ENCODE results near the gene SSBP3.

Gene SSBP3

DNA sequence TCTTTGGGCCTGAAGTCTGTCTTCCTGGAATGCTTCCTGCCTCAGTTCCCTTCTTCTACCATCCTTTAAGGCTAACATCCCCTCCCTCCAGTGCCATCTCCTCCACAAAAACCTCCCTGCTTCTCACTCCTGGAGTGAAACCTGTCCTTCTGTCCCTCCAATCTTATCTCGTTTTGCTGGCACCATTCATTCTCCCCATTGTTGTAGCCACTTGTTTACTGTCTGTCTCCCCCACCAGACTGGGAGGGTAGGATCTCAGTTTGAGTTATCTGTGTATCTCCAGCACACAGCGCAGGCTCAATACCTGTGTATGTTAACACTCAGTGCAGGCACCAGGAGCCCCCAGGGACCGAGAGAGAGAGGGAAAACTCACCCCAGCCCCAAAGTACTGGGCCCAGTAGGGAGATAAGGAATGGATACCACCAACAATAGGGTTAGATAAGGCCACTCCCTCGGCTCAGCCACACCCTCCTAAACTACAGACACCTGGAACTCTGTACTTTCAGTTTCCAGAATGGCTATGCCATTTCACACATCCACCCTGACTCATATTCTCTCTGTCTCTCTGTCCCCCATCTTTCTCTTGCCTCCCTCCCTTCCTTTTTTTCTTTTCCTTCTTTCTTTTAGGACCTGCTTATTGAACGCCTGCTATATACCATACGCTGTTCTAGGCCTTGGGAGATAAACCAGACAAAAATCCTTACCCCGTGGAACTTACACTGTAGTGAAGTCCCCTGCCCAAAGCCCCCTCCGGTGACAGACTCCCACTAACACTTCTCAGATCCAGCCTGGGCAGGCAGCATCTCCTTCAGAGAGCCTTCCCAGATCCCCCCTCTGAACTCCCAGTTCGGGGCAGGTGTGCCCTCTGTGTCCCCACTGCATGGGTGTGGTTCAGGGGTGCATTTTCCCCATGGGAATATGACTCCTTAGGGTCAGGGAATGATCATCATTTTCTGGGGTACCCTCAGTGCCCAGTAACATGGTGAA, 3.3 kb upstream of the SSBP3 start:
- DNase-seq (ENCODE audit: low read depth, low spot score), result no peak

DNA sequence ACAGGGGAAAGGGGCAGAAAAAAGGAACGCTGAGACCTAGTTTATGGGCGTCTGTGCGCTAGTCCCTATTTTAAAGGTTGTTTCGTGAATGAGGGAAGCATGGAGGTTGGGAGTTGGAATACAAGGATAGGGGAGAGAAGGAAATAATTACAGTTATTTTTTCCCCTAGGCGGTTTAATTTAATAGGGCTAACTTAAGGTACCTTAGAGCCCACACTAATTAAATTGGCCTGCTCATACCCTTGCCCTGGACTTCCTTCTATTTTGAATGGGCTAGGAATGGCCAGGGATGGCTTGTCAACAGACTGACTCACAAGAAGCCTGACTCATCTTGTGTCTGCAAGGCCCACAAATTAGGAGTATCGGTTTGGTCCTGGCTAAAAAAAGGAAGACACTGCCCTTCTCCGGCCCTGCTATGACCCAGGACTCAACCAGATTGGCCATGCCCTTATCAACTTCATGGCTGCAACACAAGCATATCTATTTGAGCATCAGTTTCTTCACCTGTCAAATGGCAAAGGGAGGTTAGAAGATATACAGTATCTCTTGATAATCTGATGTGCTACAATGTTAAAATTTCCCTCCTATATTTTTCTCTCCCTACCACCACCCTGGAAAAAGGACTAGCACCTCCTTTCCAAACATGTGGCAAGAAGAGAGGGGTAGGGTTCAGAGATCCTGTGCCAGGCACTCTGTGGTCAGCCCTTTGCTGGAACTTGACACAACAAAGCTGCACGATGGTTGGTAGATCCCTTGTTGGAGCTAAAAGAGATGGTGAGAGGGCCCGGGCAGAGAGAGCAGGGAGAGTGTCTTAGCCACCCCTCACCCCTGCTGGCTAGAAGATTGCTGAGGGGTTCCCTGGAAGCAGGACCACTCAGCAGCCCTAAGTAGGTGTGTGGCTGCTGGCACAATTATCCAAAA, 2.2 kb upstream of the SSBP3 start:
- DNase-seq (ENCODE audit: low read depth, low spot score), result no peak

- DNase-seq (ENCODE audit: low read depth, low spot score), result peak; percentile 66
These were observed 1.4 kb upstream of the SSBP3 start for GRCh38 chr1:54407404-54408146.

GRCh38 chr1:54407154-54407403, 885 bp upstream of the SSBP3 start:
- DNase-seq (ENCODE audit: low read depth, low spot score), result no peak

DNA sequence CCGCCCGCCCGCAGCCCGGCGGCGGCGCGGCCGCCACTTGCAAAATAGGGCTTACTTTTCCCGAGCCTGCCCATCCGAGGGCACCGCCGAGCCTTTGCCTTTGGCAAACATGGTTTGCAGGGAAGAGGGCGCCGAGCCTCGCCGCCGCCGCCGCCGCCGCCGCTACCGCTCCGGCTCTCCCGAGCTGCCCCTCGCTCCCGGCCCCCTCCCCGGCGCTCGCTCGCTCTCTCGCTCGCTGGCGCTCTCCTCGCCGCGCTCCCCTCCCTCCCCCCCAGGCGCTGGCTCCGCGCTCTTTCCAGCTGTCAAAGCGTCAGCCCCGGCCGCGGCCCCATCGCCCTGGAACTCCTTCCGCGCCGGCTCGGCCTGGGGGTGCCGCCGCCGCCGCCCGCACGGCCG, 298 bp downstream of the SSBP3 start:
- no peak for DNase-seq (ENCODE audit: low read depth, low spot score)

DNA sequence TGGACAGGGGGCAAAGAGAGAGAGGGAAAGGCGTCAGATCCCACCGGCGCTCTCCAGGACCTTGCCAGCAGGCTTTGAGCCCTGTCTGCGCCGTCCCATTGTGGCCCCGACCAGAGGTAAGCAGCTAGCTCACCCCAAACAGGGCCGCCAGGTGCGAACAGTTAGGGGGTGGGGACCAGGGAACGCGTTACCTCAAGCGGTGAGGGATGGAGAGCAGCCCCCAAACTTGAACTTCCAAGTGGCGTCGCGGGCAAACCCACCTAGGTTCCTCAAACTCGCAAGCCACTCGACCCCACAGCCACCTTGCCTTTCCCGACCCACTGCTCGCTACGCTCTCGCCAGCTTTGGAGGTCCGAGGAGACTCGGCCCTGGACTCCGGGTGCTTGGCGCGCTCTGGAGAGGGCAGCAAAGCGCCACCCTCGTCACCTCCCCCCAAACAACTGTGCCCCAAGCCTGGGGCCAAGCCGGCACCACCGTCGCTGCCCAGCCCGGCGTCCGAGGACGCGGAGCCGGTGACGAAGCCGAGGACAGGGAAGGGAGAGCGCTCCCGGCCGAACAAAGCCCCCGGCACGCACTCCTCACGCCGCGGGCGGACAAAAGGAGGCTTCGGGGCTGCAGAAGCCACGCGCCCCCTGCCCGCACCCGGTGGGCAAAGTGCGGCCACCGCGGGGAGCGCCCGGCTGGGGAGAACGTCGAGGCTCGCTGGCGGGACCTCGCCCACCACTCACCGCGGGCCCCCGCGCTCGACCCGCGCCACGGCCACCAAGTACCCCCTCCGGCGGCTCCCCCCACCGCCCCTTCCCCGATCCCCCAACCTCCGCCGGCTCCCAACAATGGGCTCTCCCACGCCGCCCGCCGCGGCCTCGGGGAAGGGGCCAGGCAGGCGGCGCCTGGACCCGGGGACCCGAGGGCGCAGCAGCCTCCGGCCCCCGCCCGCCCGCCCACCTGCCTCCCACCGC, 976 bp downstream of the SSBP3 start:
- no peak for DNase-seq (ENCODE audit: low read depth, low spot score)

GRCh38 chr1:54404263-54404662, 1.9 kb downstream of the SSBP3 start:
- no peak for DNase-seq (ENCODE audit: low read depth, low spot score)

DNA sequence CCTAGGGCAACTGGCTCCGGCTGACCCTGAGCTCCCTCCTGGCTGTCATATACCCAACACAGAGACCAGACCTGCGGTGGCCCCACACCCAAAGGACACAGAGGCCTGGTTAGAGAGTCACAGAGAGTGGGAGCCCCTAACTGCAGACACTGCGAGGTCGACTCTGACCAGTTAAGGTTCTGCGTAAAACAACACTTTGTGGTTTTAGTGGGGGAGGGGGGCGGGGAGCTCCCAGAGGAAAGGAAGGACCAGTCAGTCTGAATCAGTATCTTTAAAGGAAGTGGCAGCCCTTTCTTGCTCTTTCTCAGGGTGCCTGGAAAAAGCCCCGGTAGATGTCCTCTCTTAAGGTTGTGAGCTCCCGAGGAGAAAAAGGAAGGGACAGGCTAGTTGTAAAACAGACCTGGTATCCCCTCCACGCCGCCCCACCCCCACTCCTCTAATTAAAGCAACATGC, 2.4 kb downstream of the SSBP3 start:
- no peak for DNase-seq (ENCODE audit: low read depth, low spot score)

GRCh38 chr1:54403405-54403804, 2.8 kb downstream of the SSBP3 start:
- no peak for DNase-seq (ENCODE audit: low read depth, low spot score)

- no peak for DNase-seq (ENCODE audit: low read depth, low spot score)
These were observed 3.3 kb downstream of the SSBP3 start for GRCh38 chr1:54402896-54403295.

- DNase-seq (ENCODE audit: low read depth, low spot score), result no peak
These were observed 4.4 kb downstream of the SSBP3 start for GRCh38 chr1:54401799-54402198.

GRCh38 chr1:54400329-54400728, 5.9 kb downstream of the SSBP3 start:
- no peak for DNase-seq (ENCODE audit: low read depth, low spot score)

DNA sequence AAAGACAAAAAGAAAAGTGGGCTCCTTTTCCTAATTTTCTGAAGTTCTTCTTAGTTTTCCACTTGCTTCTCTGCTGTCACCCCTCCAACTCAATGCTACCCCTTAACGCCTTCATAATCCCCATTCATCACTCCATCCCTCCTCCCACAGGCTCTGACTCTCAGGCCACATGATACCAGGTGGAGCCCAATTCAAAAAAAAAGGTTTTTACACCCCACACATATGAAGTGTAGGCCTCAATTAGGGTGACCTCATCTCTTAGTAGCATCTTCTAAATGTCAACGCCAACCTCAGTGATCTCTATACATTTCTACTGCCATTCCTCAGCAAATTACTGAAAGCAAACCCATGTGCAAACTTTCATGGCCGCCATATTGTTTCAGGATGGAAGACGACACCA, 6.4 kb downstream of the SSBP3 start:
- no peak for DNase-seq (ENCODE audit: low read depth, low spot score)

DNA sequence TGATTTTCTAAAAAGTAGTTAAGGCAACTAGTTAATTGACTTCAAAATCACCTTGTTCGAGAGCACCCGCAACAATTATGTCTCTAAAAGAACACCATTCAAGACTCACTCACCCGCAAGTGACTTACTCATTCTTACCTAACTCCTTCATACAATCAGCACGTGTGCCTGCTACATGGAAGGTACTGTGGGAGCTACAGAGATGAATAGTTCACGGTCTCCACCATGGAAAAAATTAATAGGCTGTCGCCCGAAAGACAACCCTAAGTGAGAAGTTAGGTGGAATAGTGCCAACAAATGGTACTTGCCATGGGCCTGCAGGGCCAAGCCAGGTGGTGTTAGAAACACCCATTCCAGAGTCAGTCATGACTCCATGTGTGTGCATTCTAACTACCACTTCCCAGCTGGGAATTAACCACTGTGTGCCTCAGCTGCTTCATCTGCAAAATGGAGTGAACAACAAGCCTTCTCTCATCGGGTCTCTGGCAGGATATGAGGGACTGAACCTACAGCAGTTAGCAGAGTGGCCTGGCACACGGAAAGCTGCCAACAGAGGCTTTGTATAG, 7.1 kb downstream of the SSBP3 start:
- DNase-seq (ENCODE audit: low read depth, low spot score), result no peak

- DNase-seq (ENCODE audit: low read depth, low spot score), result no peak
These were observed 8.2 kb downstream of the SSBP3 start for GRCh38 chr1:54397980-54398379.

DNA sequence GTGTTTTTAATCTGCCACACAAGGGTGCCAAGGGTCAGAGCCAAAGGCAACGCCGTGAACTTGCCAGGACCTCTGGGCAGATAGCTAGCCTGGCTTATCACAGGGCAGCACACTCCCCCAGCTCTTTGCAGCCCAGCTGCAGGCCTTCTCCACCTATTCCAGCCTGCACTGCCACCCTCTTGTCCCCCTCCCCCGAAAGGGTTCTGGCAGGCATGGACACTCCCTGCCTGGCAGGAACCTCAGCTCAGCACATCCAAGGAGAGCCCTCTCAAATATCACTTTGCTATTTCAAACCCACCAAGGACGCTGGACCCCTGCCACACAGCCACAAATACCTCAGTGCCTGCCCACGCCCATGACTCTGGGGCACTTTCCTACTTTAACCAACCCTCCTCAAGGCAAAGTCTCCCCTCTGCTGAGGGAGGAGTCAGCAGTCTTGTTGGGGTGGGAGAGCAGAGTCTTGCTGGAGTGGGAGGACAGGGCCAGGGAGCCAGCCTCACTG, 9.1 kb downstream of the SSBP3 start:
- no peak for DNase-seq (ENCODE audit: low read depth, low spot score)

- no peak for DNase-seq (ENCODE audit: low read depth, low spot score)
These were observed 9.8 kb downstream of the SSBP3 start for GRCh38 chr1:54396261-54396933.

GRCh38 chr1:54395281-54395934, 10.8 kb downstream of the SSBP3 start:
- DNase-seq (ENCODE audit: low read depth, low spot score), result no peak

GRCh38 chr1:54394104-54394503, 12.1 kb downstream of the SSBP3 start:
- no peak for DNase-seq (ENCODE audit: low read depth, low spot score)
